CD4-positive, CD25-positive, alpha-beta regulatory T cell (primary cell): ENCODE measurements around the gene PCSK6. TPM values are rescaled to one million over a fixed set of nuclear protein-coding genes. Genes with fewer than 3 reads are reported as not detected.
A peak's percentile ranks its signal among the peaks of the same experiment; 100 is the strongest.

Experiments used
- ATAC-seq, 2 donors: fragments of 150-1000 bp; cut with Tn5 transposase; one replicate each; pipeline ENCODE4 v1.10.0; 2021; ENCODE audit warnings: low read depth in 2 of 2, moderate number of reproducible peaks in 2 of 2, moderate library complexity in 1 of 2
- DNase-seq, 3 donors: peaks; one replicate each; pipeline versions ENCODE4 v3.0.0 to v3.0.0-alpha.2; 2012 to 2022; ENCODE audit warnings: mixed read lengths in 1 of 3
- H3K27ac ChIP-seq: one replicate; pipeline ENCODE4 v1.7.0; 2013; ENCODE audit warnings: mild to moderate bottlenecking, low read length; ENCODE audit not compliant: insufficient read depth, poor library complexity, severe bottlenecking
- H3K27me3 ChIP-seq: one replicate; pipeline ENCODE4 v1.7.0; 2013; ENCODE audit warnings: low read length; ENCODE audit not compliant: control insufficient read depth, insufficient read depth
- H3K36me3 ChIP-seq: one replicate; pipeline ENCODE4 v1.7.0; 2013; ENCODE audit warnings: mild to moderate bottlenecking, low read length, moderate library complexity; ENCODE audit not compliant: control insufficient read depth, insufficient read depth
- H3K4me1 ChIP-seq: 2 replicates; pipeline ENCODE4 v1.7.0; 2013; ENCODE audit warnings: mild to moderate bottlenecking, low read length; ENCODE audit not compliant: insufficient read depth, control insufficient read depth, poor library complexity, severe bottlenecking
- H3K4me3 ChIP-seq: one replicate; pipeline ENCODE4 v1.7.0; 2013; ENCODE audit warnings: low read depth, mild to moderate bottlenecking, low read length, moderate library complexity
- H3K9me3 ChIP-seq, 2 experiments: 1 replicate in 1 of 2; 2 replicates in 1 of 2; pipeline ENCODE4 v1.7.0; 2013; ENCODE audit warnings: low read length in 2 of 2, mild to moderate bottlenecking in 1 of 2, moderate library complexity in 1 of 2; ENCODE audit not compliant: control insufficient read depth in 2 of 2
- H3K27ac Mint-ChIP-seq, 3 donors: one replicate each; pipeline ENCODE4 v1.8.0; 2020 to 2022; ENCODE audit warnings: mild to moderate bottlenecking in 3 of 3, mixed read lengths in 3 of 3, moderate library complexity in 2 of 3
- H3K27me3 Mint-ChIP-seq: one replicate; pipeline ENCODE4 v1.8.0; 2022; ENCODE audit warnings: mild to moderate bottlenecking, mixed read lengths
- H3K36me3 Mint-ChIP-seq: one replicate; pipeline ENCODE4 v1.8.0; 2020; ENCODE audit warnings: mixed read lengths
- H3K4me1 Mint-ChIP-seq, 4 donors: one replicate each; pipeline ENCODE4 v1.8.0; 2020 to 2022; ENCODE audit warnings: mixed read lengths in 4 of 4, mild to moderate bottlenecking in 1 of 4
- H3K4me3 Mint-ChIP-seq, 4 donors: one replicate each; pipeline ENCODE4 v1.8.0; 2020 to 2022; ENCODE audit warnings: mild to moderate bottlenecking in 4 of 4, mixed read lengths in 4 of 4, moderate library complexity in 3 of 4
- H3K9me3 Mint-ChIP-seq, 7 donors: one replicate each; pipeline ENCODE4 v1.8.0; 2020 to 2022; ENCODE audit warnings: mixed read lengths in 7 of 7, mild to moderate bottlenecking in 3 of 7, moderate library complexity in 2 of 7
- polyA plus RNA-seq, 4 donors: library from polyadenylated mRNA; unstranded; fragments of 300-500 nt; fragmentation: Illumina TruSeq; gene quantifications; one replicate each; pipeline ENCODE4 v1.2.3, GENCODE V29; 2021
- total RNA-seq: library from RNA; stranded (reverse); gene quantifications from one replicate; pipeline ENCODE4 v1.2.3, GENCODE V29; 2022

PCSK6 gene
- total and polyA plus RNA-seq, 5 donors from 2014 or later: 0.07 to 1.1 (median 0.22) TPM; not detected in 1

DNA sequence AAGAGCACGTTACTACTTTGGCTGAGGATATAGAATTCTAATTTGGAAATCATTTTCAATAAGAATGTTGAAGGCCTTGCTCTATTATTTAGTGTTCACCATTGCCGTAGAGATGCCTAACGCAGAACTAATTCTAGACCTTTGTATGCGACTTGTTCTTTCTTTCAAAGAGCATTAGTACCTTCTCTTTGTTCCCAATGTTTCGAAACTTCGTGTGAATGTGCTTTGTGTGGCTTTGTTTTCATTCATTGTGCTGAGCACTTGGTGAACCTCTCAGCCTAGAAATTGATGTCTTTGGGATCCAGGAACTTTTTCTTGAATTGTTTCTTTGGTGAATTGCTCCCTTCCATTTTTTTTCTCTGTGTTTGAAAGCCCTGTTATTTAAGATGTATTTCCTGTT is 19.8 kb upstream of the PCSK6 start:
- no peaks in the 10 kb centered on the region for H3K4me1 Mint-ChIP-seq
- DNase-seq (no peak), ATAC-seq (no peak)
- Histone ChIP-seq H3K27ac (no peak overlapping the region), H3K36me3 (no peaks in the 10 kb centered on the region), H3K27me3 (no peaks in the 10 kb centered on the region), H3K4me3 (no peak overlapping the region), H3K9me3 (no peaks in the 10 kb centered on the region), H3K4me1 (no peaks in the 10 kb centered on the region)
- no peak overlapping the region for H3K27ac Mint-ChIP-seq
- H3K27me3 Mint-ChIP-seq: peaks cover 24% of the 10 kb centered on the region
- no peaks in the 10 kb centered on the region for H3K36me3 Mint-ChIP-seq
- peaks cover 0 to 2% (median 0%) of the 10 kb centered on the region in 7 donors for H3K9me3 Mint-ChIP-seq
- H3K4me3 Mint-ChIP-seq: no peak overlapping the region

DNA sequence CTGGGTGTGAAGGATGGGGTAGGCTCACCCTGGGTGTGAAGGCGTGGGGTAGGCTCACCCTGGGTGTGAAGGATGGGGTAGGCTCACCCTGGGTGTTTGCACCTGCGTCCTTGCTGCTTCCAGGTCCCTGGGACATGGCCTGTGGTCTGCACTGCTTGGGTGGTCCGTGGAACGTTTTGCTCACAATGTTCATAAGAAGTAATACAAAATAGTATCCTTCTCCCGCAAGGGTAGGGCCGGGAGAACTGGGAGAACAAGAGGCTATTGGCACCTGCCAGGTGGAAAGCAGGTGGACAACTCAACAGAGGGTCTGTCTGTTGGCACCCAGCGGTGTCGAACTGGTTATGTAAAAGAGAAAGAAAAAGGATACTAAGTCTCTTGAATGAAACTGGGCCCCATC is 17.0 kb upstream of the PCSK6 start:
- ATAC-seq (no peak), DNase-seq (no peak)
- H3K27ac ChIP-seq: no peak overlapping the region
- H3K4me1 ChIP-seq: peaks cover 5% of the 10 kb centered on the region
- no peak overlapping the region for H3K4me3 ChIP-seq
- Mint-ChIP-seq H3K36me3 (no peaks in the 10 kb centered on the region), H3K27ac (no peak overlapping the region), H3K27me3 (peaks cover 31% of the 10 kb centered on the region), H3K4me3 (no peak overlapping the region), H3K4me1 (peaks cover 0 to 3% (median under 1%) of the 10 kb centered on the region in 4 donors), H3K9me3 (no peaks in the 10 kb centered on the region)
- no peaks in the 10 kb centered on the region for H3K9me3 ChIP-seq
- H3K36me3 ChIP-seq: no peaks in the 10 kb centered on the region
- no peaks in the 10 kb centered on the region for H3K27me3 ChIP-seq

DNA sequence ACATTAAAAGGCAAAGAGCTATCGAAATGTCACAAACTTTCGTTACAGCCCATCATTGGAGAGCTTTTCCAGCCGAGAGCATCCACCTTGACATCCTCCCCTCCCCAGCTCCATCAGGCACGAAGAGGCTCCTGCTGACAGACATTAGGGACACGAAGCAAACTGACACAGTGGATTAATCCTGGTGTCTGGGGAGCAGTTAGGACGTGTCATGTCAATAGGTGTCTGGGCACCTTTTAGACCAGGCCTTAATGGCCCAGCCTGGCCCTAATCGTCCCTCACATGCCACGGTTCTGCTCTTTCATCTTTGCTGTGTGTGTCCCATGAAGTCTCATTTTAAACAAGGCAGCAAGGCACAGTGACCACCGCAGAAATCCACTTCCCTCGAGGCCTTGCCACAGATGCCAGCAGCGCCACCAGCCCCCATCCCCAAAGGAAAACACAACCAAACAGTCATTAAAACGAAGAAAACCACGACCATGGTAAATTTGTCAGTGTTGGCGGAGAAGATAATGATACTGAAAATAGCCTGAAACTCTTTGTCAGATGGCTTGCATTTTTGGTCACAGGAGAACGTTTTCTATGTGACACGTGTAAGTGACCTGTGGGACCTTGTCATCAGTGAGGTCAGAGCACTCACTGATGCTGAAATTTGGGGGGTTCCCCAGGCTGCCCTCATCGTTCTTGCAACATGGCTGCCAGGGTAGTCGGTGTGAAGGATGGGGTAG is 16.3 kb upstream of the PCSK6 start:
- Histone ChIP-seq H3K36me3 (no peaks in the 10 kb centered on the region), H3K9me3 (no peaks in the 10 kb centered on the region), H3K4me1 (peaks cover 5% of the 10 kb centered on the region), H3K27ac (no peak overlapping the region), H3K27me3 (no peaks in the 10 kb centered on the region), H3K4me3 (no peak overlapping the region)
- H3K4me3 Mint-ChIP-seq: no peak overlapping the region
- peak overlapping the region in 1 of 3 donors; percentile 81 for H3K27ac Mint-ChIP-seq
- DNase-seq (no peak), ATAC-seq (no peak)
- H3K9me3 Mint-ChIP-seq: no peaks in the 10 kb centered on the region
- H3K4me1 Mint-ChIP-seq: peaks cover 0 to 8% (median under 1%) of the 10 kb centered on the region in 4 donors
- no peaks in the 10 kb centered on the region for H3K36me3 Mint-ChIP-seq
- peaks cover 32% of the 10 kb centered on the region for H3K27me3 Mint-ChIP-seq

DNA sequence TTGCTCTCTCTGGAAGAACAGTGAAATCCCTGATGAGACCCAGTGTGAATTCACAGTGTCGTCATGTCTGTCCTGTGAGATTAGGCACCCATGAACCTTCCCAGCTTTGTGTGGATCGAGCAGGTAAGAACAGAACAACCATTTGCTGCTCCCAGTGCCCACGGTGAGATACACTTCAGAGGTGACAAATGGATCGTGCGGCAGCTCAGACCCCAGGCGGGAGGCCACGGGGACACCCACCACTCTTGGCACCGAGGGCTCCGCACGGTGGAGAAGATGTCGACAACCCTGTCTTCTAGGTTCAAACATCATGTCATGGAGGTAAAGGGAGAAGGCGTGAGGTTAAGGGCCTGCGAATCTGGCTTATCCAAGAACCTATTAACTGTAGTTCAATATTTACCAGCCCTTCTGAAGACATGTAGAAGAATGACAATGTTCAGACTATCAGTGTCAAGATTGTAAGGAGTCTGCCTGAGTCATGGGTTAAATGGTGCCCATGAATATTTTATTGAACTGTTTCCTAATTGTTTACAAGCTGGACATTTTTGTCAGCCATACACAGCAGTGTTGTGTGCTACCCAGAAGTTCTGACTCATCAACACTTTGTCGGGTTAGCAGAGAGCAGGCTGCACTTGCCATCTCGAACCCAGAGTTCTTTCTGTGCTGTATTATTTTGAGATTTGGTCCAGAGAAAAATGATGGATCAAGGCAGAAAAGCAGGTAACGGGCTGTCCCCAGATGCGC is 15.5 kb upstream of the PCSK6 start:
- H3K27ac ChIP-seq: no peak overlapping the region
- no peaks in the 10 kb centered on the region for H3K9me3 Mint-ChIP-seq
- peaks cover 32% of the 10 kb centered on the region for H3K27me3 Mint-ChIP-seq
- no peaks in the 10 kb centered on the region for H3K36me3 ChIP-seq
- no peak overlapping the region for H3K4me3 ChIP-seq
- no peak overlapping the region for H3K4me3 Mint-ChIP-seq
- H3K9me3 ChIP-seq: no peaks in the 10 kb centered on the region
- peaks cover 0 to 8% (median under 1%) of the 10 kb centered on the region in 4 donors for H3K4me1 Mint-ChIP-seq
- ATAC-seq (no peak), DNase-seq (no peak)
- H3K4me1 ChIP-seq: peaks cover 5% of the 10 kb centered on the region
- H3K36me3 Mint-ChIP-seq: no peaks in the 10 kb centered on the region
- H3K27me3 ChIP-seq: no peaks in the 10 kb centered on the region
- H3K27ac Mint-ChIP-seq: no peak overlapping the region

DNA sequence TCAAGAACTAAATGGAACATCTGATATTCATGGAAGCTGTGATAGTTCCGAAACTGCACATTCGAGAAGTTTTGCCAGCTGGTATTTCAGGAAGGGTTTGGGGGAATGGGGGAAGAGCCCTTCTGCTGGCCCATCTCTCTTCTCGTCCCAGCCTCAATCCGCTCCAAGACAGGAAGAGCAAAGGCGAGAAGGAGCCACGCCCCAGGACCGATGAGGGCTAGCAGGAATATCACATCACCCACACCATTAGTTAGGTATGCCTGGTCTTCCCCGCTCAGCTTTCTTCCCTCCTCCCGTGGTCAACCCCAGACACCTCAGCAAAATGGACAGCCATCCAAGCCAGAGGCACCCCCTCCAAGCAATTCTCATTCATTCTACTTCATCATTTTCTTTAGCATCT is 14.9 kb upstream of the PCSK6 start:
- H3K27ac ChIP-seq: no peak overlapping the region
- peaks cover 29% of the 10 kb centered on the region for H3K27me3 Mint-ChIP-seq
- H3K4me3 Mint-ChIP-seq: no peak overlapping the region
- no peak overlapping the region for H3K27ac Mint-ChIP-seq
- peaks cover 5% of the 10 kb centered on the region for H3K4me1 ChIP-seq
- ATAC-seq (no peak), DNase-seq (no peak)
- H3K4me1 Mint-ChIP-seq: peaks cover 0 to 8% (median under 1%) of the 10 kb centered on the region in 4 donors
- H3K9me3 ChIP-seq: no peaks in the 10 kb centered on the region
- no peak overlapping the region for H3K4me3 ChIP-seq
- H3K27me3 ChIP-seq: no peaks in the 10 kb centered on the region
- no peaks in the 10 kb centered on the region for H3K9me3 Mint-ChIP-seq
- no peaks in the 10 kb centered on the region for H3K36me3 Mint-ChIP-seq
- no peaks in the 10 kb centered on the region for H3K36me3 ChIP-seq

DNA sequence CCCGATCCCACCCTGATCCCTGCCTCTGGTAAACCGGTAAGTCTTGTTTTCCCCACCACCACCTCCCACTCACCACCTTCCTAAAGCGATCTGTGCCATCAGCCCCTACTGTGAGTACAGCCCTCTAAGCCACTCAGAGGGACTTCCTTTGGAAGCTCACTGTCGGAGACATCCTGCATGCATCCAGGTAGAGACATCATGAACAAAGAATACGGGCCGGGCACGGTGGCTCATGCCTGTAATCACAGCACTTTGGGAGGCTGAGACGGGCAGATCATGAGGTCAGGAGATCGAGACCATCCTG is 13.7 kb upstream of the PCSK6 start:
- Mint-ChIP-seq H3K4me1 (peaks cover 0 to 8% (median under 1%) of the 10 kb centered on the region in 4 donors), H3K4me3 (no peak overlapping the region), H3K27ac (no peak overlapping the region), H3K27me3 (peaks cover 25% of the 10 kb centered on the region), H3K9me3 (peaks cover 0 to 2% (median 0%) of the 10 kb centered on the region in 7 donors), H3K36me3 (no peaks in the 10 kb centered on the region)
- Histone ChIP-seq H3K27ac (no peak overlapping the region), H3K27me3 (no peaks in the 10 kb centered on the region), H3K4me1 (peaks cover 5% of the 10 kb centered on the region), H3K9me3 (no peaks in the 10 kb centered on the region), H3K4me3 (no peak overlapping the region), H3K36me3 (no peaks in the 10 kb centered on the region)
- ATAC-seq (no peak), DNase-seq (no peak)

DNA sequence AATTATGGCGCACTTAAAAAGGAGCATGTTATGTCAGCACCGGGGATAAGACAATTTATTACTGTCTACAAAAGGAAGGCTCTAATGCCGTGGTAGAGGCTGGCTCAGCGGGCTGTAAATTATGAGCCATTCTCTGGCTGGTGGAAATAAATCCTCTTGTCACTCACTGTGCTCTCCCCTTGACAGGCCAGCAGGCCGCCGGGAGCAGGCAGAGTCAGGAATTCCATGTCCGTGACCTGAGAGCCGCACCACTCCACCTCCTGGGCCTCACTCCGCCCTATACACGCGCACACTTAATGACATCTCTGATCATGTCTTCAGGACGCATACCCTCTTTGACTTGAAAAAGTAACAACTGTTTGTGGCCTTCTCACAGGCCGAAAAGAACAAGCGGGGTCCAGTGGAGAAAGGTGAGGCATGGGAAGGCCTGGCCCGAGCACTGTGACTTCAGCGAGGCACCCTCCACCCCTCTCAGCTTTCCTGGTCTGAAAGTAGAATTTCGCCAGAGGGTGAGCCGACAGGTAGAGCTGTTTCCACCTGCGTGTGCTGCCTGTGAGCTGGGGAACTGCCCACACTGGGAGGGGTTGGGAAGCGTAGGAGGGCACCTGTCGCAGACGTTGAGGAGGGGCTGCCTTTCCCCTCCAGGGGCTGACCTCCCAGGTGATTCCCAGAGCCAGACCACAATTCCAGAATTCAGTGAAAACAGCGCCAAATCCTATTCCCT is 13.2 kb upstream of the PCSK6 start:
- Mint-ChIP-seq H3K27ac (no peak overlapping the region), H3K27me3 (peaks cover 23% of the 10 kb centered on the region), H3K36me3 (no peaks in the 10 kb centered on the region), H3K9me3 (peaks cover 0 to 2% (median 0%) of the 10 kb centered on the region in 7 donors), H3K4me3 (no peak overlapping the region), H3K4me1 (peaks cover 0 to 8% (median under 1%) of the 10 kb centered on the region in 4 donors)
- DNase-seq (no peak), ATAC-seq (no peak)
- Histone ChIP-seq H3K36me3 (no peaks in the 10 kb centered on the region), H3K4me3 (no peak overlapping the region), H3K27me3 (no peaks in the 10 kb centered on the region), H3K4me1 (peaks cover 5% of the 10 kb centered on the region), H3K27ac (no peak overlapping the region), H3K9me3 (no peaks in the 10 kb centered on the region)
